H1 (cell line): Measurements from ENCODE around the gene SPECC1. TPM values are rescaled to one million over a fixed set of nuclear protein-coding genes. Genes with fewer than 3 reads are reported as not detected.

Source experiments
- CTCF ChIA-PET: fragments of 300-600 bp; sonication (Branson Sonifier 250); formaldehyde crosslinking; loops from one replicate; lab custom pipeline; 2021; ENCODE audit not compliant: partially characterized antibody; lab: Charles Lee
- POLR2A ChIA-PET: fragments of 300-600 bp; sonication (Branson Sonifier 250); formaldehyde crosslinking; loops from one replicate; lab custom pipeline; 2021; ENCODE audit warnings: inconsistent platforms; ENCODE audit not compliant: partially characterized antibody; lab: Charles Lee
- DNase-seq, 2 experiments: peaks; one replicate each; pipeline versions ENCODE4 v3.0.0 to v3.0.0-alpha.2; 2010 to 2022; ENCODE audit warnings: low spot score in 2 of 2, low read depth in 1 of 2, mixed read lengths in 1 of 2
- FAIRE-seq: peaks from 2 replicates; lab custom pipeline; 2011; peaks lifted over from hg19 to GRCh38; lab: Jason Lieb, UNC
- H2AFZ ChIP-seq: 2 replicates; pipeline ENCODE4 v1.8.1; 2012; ENCODE audit warnings: low read length, inconsistent platforms
- H2AK5ac ChIP-seq: 2 replicates; pipeline ENCODE4 v1.6.1; 2013; ENCODE audit warnings: low read depth, low read length
- H2BK120ac ChIP-seq: replicated peaks from 2 replicates; pipeline ENCODE3; 2013; ENCODE audit warnings: low read depth, low read length, inconsistent platforms
- H2BK12ac ChIP-seq: 2 replicates; pipeline ENCODE4 v1.6.1; 2013; ENCODE audit warnings: low read depth, low read length
- H2BK15ac ChIP-seq: 2 replicates; pipeline ENCODE4 v1.6.1; 2013; ENCODE audit warnings: low read length
- H2BK20ac ChIP-seq: 2 replicates; pipeline ENCODE4 v1.6.1; 2013; ENCODE audit warnings: low read length
- H2BK5ac ChIP-seq: 2 replicates; pipeline ENCODE4 v1.6.1; 2013; ENCODE audit warnings: low read depth, low read length
- H3K14ac ChIP-seq: 2 replicates; pipeline ENCODE4 v1.6.1; 2013; ENCODE audit warnings: inconsistent platforms; ENCODE audit not compliant: insufficient read length
- H3K18ac ChIP-seq: 2 replicates; pipeline ENCODE4 v1.6.1; 2013; ENCODE audit warnings: low read length; ENCODE audit errors: extremely low read depth
- H3K23ac ChIP-seq: 2 replicates; pipeline ENCODE4 v1.6.1; 2013; ENCODE audit warnings: inconsistent platforms; ENCODE audit not compliant: insufficient read length
- H3K23me2 ChIP-seq: 2 replicates; pipeline ENCODE4 v1.6.1; 2013; ENCODE audit warnings: low read depth, low read length
- H3K27ac ChIP-seq: 2 replicates; pipeline ENCODE4 v1.6.1; 2011; ENCODE audit warnings: low read depth, low read length, inconsistent platforms
- H3K27me3 ChIP-seq, 4 experiments: replicated peaks in 1 of 4; 1 replicate in 1 of 4; 2 replicates in 3 of 4; pipeline versions ENCODE4 v1.6.1 to v1.8.1; 2011 to 2013; ENCODE audit warnings: low read length in 3 of 4, mild to moderate bottlenecking in 3 of 4, inconsistent platforms in 2 of 4, mixed read lengths in 2 of 4, moderate library complexity in 1 of 4; ENCODE audit not compliant: control insufficient read depth in 3 of 4, insufficient read depth in 3 of 4; ENCODE audit errors: extremely low read depth in 1 of 4
- H3K36me3 ChIP-seq, 4 experiments: 2 replicates each; pipeline versions ENCODE4 v1.6.1 to v1.8.1; 2011 to 2013; ENCODE audit warnings: mild to moderate bottlenecking in 4 of 4, low read length in 3 of 4, moderate library complexity in 2 of 4, control low read depth in 1 of 4, inconsistent platforms in 1 of 4; ENCODE audit not compliant: insufficient read depth in 4 of 4, control insufficient read depth in 2 of 4
- H3K4ac ChIP-seq: replicated peaks from 2 replicates; pipeline ENCODE3; 2013; ENCODE audit warnings: low read length, low read depth, mixed read lengths, inconsistent platforms; ENCODE audit not compliant: insufficient read length
- H3K4me1 ChIP-seq, 4 experiments: replicated peaks in 1 of 4; 1 replicate in 1 of 4; 2 replicates in 3 of 4; pipeline versions ENCODE4 v1.6.1 to v1.8.1; 2011 to 2013; ENCODE audit warnings: low read length in 3 of 4, inconsistent platforms in 2 of 4, mixed read lengths in 1 of 4; ENCODE audit not compliant: insufficient read depth in 4 of 4, control insufficient read depth in 3 of 4
- H3K4me2 ChIP-seq, 2 experiments: 2 replicates each; pipeline versions ENCODE4 v1.6.1 to v1.8.1; 2011 to 2013; ENCODE audit warnings: low read depth in 2 of 2, low read length in 2 of 2, control low read depth in 1 of 2, inconsistent platforms in 1 of 2, mild to moderate bottlenecking in 1 of 2; ENCODE audit not compliant: insufficient read depth in 1 of 2
- H3K4me3 ChIP-seq, 4 experiments: fragments of 200-600, 300-600 bp in 1 of 4; sonication (generic), shearing (Covaris generic), sonication (Bioruptor Twin) in 1 of 4; 2 replicates each; pipeline versions ENCODE4 v1.5.1 to v1.8.1; 2011 to 2016; ENCODE audit warnings: low read length in 4 of 4, low read depth in 3 of 4, control low read depth in 2 of 4, inconsistent platforms in 2 of 4, mild to moderate bottlenecking in 2 of 4, mixed read lengths in 1 of 4, moderate library complexity in 1 of 4; ENCODE audit not compliant: insufficient read depth in 2 of 4; ENCODE audit errors: extremely low read depth in 1 of 4
- H3K56ac ChIP-seq: replicated peaks from 2 replicates; pipeline ENCODE3; 2013; ENCODE audit warnings: low read depth, mild to moderate bottlenecking, mixed read lengths, low read length, inconsistent platforms; ENCODE audit not compliant: insufficient read length
- H3K79me1 ChIP-seq: 2 replicates; pipeline ENCODE4 v1.6.1; 2013; ENCODE audit warnings: low read depth, low read length, control low read depth
- H3K79me2 ChIP-seq, 2 experiments: 2 replicates each; pipeline versions ENCODE4 v1.6.1 to v1.8.1; 2012 to 2013; ENCODE audit warnings: low read length in 2 of 2, mild to moderate bottlenecking in 2 of 2, inconsistent platforms in 1 of 2; ENCODE audit not compliant: insufficient read depth in 2 of 2, control insufficient read depth in 1 of 2
- H3K9ac ChIP-seq, 4 experiments: replicated peaks in 1 of 4; 1 replicate in 1 of 4; 2 replicates in 3 of 4; pipeline versions ENCODE4 v1.6.1 to v1.8.1; 2011 to 2013; ENCODE audit warnings: low read depth in 3 of 4, low read length in 3 of 4, control low read depth in 2 of 4, mild to moderate bottlenecking in 2 of 4, moderate library complexity in 2 of 4, inconsistent platforms in 1 of 4; ENCODE audit errors: extremely low read depth in 1 of 4
- H3K9me3 ChIP-seq, 2 experiments: 2 replicates each; pipeline versions ENCODE4 v1.6.1 to v1.8.1; 2012 to 2013; ENCODE audit warnings: mild to moderate bottlenecking in 2 of 2, moderate library complexity in 2 of 2, control low read depth in 1 of 2, inconsistent platforms in 1 of 2, low read depth in 1 of 2, low read length in 1 of 2, mixed read lengths in 1 of 2; ENCODE audit not compliant: insufficient read depth in 2 of 2
- H4K20me1 ChIP-seq, 2 experiments: replicated peaks in 1 of 2; 2 replicates each; pipeline versions ENCODE3 to v1.8.1; 2011 to 2013; ENCODE audit warnings: inconsistent platforms in 2 of 2, low read length in 2 of 2, mild to moderate bottlenecking in 1 of 2; ENCODE audit not compliant: insufficient read depth in 2 of 2, control insufficient read depth in 1 of 2
- H4K5ac ChIP-seq: 2 replicates; pipeline ENCODE4 v1.6.1; 2013; ENCODE audit warnings: low read length, low read depth, mixed read lengths, inconsistent platforms; ENCODE audit not compliant: insufficient read length
- H4K8ac ChIP-seq: 2 replicates; pipeline ENCODE4 v1.8.0; 2013; ENCODE audit warnings: mild to moderate bottlenecking, moderate library complexity, low read length, inconsistent platforms; ENCODE audit not compliant: insufficient read depth; ENCODE audit errors: extremely low read depth
- H4K91ac ChIP-seq: replicated peaks from 2 replicates; pipeline ENCODE3; 2013; ENCODE audit warnings: low read length, mixed read lengths, inconsistent platforms; ENCODE audit not compliant: insufficient read length
- CHD1 ChIP-seq: IDR thresholded peaks from 2 replicates; pipeline ENCODE4 v1.6.1; 2012; ENCODE audit warnings: low read depth, low read length, improper control_type of control experiment
- CHD2 ChIP-seq: IDR thresholded peaks from 2 replicates; pipeline ENCODE4 v1.6.1; 2012; ENCODE audit warnings: low read length, improper control_type of control experiment
- EGR1 ChIP-seq: IDR thresholded peaks from 2 replicates; pipeline ENCODE4 v1.6.1; 2011; ENCODE audit warnings: low read depth, low read length, borderline replicate concordance
- KDM4A ChIP-seq: IDR thresholded peaks from one replicate; pipeline ENCODE4 v1.7.1; 2012; ENCODE audit warnings: low read depth, mild to moderate bottlenecking, moderate library complexity, low read length, inconsistent platforms; ENCODE audit not compliant: severe bottlenecking
- RNF2 ChIP-seq: fragments of 200-900, 300-1000 bp; sonication (generic); IDR thresholded peaks from 2 replicates; pipeline ENCODE4 v1.7.1; 2016; ENCODE audit warnings: borderline replicate concordance, low read depth, mild to moderate bottlenecking, antibody characterized with exemption, low read length; ENCODE audit not compliant: poor library complexity, severe bottlenecking; ENCODE audit errors: missing control alignments
- SAP30 ChIP-seq: fragments of 300-600 bp; sonication (generic); IDR thresholded peaks from 2 replicates; pipeline ENCODE4 v1.7.1; 2012; ENCODE audit warnings: low read length, moderate library complexity, mild to moderate bottlenecking, inconsistent platforms; ENCODE audit not compliant: insufficient read depth, insufficient replicate concordance
- TEAD4 ChIP-seq: IDR thresholded peaks from 2 replicates; pipeline ENCODE4 v1.6.1; 2012; ENCODE audit warnings: low read depth, low read length, inconsistent platforms, mixed read lengths
- WGBS, 2 experiments: shearing (Covaris generic) in 1 of 2; methylation state at CpG; one replicate each; pipeline versions ENCODE4 v1.1.6 to v1.1.7; 2013 to 2015; ENCODE audit warnings: low lambda C conversion rate in 2 of 2, mixed read lengths in 2 of 2, inconsistent platforms in 1 of 2, low coverage in 1 of 2, missing lambda C conversion rate in 1 of 2; ENCODE audit not compliant: insufficient replicate concordance in 2 of 2, insufficient coverage in 1 of 2, insufficient read length in 1 of 2; ENCODE audit errors: extremely low coverage in 1 of 2, missing lambda C conversion rate in 1 of 2; 5-methylcytosine and 5-hydroxymethylcytosine counted together
- polyA plus RNA-seq, 7 experiments: library from polyadenylated mRNA; depleted of rRNA in 3 of 7; stranded (reverse) in 5 of 7; unstranded in 2 of 7; fragments of >200 nt in 5 of 7; fragments of 200-250 nt in 2 of 7; gene quantifications; 1 replicate in 5 of 7; 2 replicates in 1 of 7; 4 replicates in 1 of 7; pipeline versions ENCODE4 v1.2.1 to v1.2.3, GENCODE V29; 2011 to 2013; ENCODE audit warnings: missing spikeins in 2 of 7, mixed read lengths in 2 of 7
- total RNA-seq: library from RNA; stranded (reverse); fragmentation: NEBNext Ultra II Directional; extraction: Animal tissue kit (Norgen Biotek cat#: 25700); gene quantifications from 2 replicates; pipeline ENCODE4 v1.2.1, GENCODE V29; 2021
- TF ChIP-seq, protein P1 (sequence below): IDR thresholded peaks from 2 replicates; pipeline ENCODE4 v1.6.1; 2011; ENCODE audit warnings: low read depth, mild to moderate bottlenecking, low read length; ENCODE audit not compliant: insufficient read depth
- TF ChIP-seq, protein P2 (sequence below): IDR thresholded peaks from 2 replicates; pipeline ENCODE4 v1.6.1; 2012; ENCODE audit warnings: inconsistent platforms
- TF ChIP-seq, protein P3 (sequence below): IDR thresholded peaks from 2 replicates; pipeline ENCODE4 v1.6.1; 2012; ENCODE audit warnings: inconsistent platforms

SPECC1 gene
- total and polyA plus RNA-seq, 2 of the 8 experiments (the other 6 are each of a cell fraction or from before 2014, with no cell fraction given), result 35.8 to 87.9 TPM

DNA sequence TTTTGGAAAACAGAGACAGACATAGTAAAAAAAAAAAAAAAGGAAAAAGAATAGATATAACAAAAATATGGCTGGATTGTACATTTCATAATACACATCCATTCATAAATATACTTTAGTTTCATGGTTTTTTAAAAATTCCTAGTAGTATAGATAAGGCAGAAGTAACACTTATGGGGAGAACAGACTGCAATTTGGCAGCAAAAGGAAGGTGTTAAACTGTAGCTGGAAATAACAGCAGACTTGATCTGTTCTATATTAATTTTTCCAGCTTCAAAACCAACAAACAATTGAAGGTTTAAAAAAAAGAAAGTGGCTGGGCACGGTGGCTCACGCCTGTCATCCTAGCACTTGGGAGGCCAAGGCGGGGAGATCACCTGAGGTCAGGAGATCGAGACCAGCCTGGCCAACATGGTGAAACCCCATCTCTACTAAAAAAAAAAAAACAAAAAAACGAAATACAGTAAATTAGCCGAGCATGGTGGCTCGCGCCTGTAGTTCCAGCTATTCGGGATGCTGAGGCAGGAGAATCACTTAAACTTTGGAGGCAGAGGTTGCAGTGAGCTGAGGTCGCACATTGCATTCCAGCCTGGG lies 191.8 kb downstream of the SPECC1 start:
- H3K18ac ChIP-seq, result no peak overlapping the region
- FAIRE-seq (no peak), DNase-seq (no peak)
- ChIA-PET CTCF (interaction anchor here (1.1 to 2.0 kb wide), 3 partner anchors 12 to 79 kb away, joined by 3 to 6 read pairs (median 4); no protein-coding TSS in a partner anchor), POLR2A (interaction anchor here (0.6 to 2.1 kb wide), 3 partner anchors 12 to 43 kb away, joined by 3 to 5 read pairs (median 3); no protein-coding TSS in a partner anchor)
- H2BK120ac ChIP-seq, result no peak overlapping the region
- 0 out of 2 replicates have a peak overlapping the region, but pooled peaks have one; percentile 18 for H2BK12ac ChIP-seq
- H3K9me3 ChIP-seq, result peaks cover 8 to 13% of the 10 kb centered on the region in 2 experiments
- no peak overlapping the region for H3K9ac ChIP-seq
- no peak overlapping the region for H3K56ac ChIP-seq
- 76% methylated on average over 10 of the region's 10 CpGs; no CpG with 5 or more reads in 1 of the 2 experiments for WGBS, 2 experiments
- no peak overlapping the region for H2AFZ ChIP-seq
- peaks cover 0 to 15% (median 2%) of the 10 kb centered on the region in 4 experiments; a peak in 3 of 8 replicates for H3K36me3 ChIP-seq
- H3K79me2 ChIP-seq, result peaks cover 0 to 75% of the 10 kb centered on the region in 2 experiments; a peak in 2 of 4 replicates
- H2BK20ac ChIP-seq, result no peak overlapping the region; the same call in 1 of the 2 replicates
- no peak overlapping the region for H2BK15ac ChIP-seq
- no peaks in the 10 kb centered on the region for H3K23me2 ChIP-seq
- H4K20me1 ChIP-seq, result no peaks in the 10 kb centered on the region
- no peak overlapping the region for H2AK5ac ChIP-seq
- H3K23ac ChIP-seq, result no peak overlapping the region
- H3K4me3 ChIP-seq, result no peak overlapping the region
- no peak overlapping the region for H4K91ac ChIP-seq
- H3K27me3 ChIP-seq, result no peaks in the 10 kb centered on the region
- no peak overlapping the region for H3K27ac ChIP-seq
- peaks cover 5% of the 10 kb centered on the region; the same call in 1 of the 2 replicates for H3K79me1 ChIP-seq
- H2BK5ac ChIP-seq, result 0 out of 2 replicates have a peak overlapping the region, but pooled peaks have one; percentile 54
- H3K4me2 ChIP-seq, result no peak overlapping the region
- no peak overlapping the region for H4K5ac ChIP-seq
- no peak overlapping the region for H4K8ac ChIP-seq
- H3K14ac ChIP-seq, result no peak overlapping the region
- H3K4ac ChIP-seq, result no peak overlapping the region
- H3K4me1 ChIP-seq, result peaks cover 4 to 20% (median 12%) of the 10 kb centered on the region in 4 experiments
- TF ChIP-seq SAP30 (no peak), RNF2 (no peak), TEAD4 (no peak), KDM4A (no peak), CHD1 (no peak), CHD2 (no peak), EGR1 (no peak)
- TF ChIP-seq, protein P1, sequence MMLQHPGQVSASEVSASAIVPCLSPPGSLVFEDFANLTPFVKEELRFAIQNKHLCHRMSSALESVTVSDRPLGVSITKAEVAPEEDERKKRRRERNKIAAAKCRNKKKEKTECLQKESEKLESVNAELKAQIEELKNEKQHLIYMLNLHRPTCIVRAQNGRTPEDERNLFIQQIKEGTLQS, result no peak
- TF ChIP-seq, protein P2, sequence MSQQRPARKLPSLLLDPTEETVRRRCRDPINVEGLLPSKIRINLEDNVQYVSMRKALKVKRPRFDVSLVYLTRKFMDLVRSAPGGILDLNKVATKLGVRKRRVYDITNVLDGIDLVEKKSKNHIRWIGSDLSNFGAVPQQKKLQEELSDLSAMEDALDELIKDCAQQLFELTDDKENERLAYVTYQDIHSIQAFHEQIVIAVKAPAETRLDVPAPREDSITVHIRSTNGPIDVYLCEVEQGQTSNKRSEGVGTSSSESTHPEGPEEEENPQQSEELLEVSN, result no peak
- TF ChIP-seq, protein P3, sequence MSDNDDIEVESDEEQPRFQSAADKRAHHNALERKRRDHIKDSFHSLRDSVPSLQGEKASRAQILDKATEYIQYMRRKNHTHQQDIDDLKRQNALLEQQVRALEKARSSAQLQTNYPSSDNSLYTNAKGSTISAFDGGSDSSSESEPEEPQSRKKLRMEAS, result no peak
